ENCODE measurements around the gene RECK.

The RECK gene

GRCh38 chr9:36100532-36100931, 63.8 kb downstream of the RECK start:
- Histone ChIP-seq H3K36me3 (ENCODE audit: control insufficient read depth, insufficient read depth, low read length, severe bottlenecking) (peaks cover 7% of the 10 kb centered on the region), H3K9ac (ENCODE audit: low read length) (peak overlapping the region; percentile 40), H3K9me3 (ENCODE audit: control insufficient read depth, low read length) (no peaks in the 10 kb centered on the region), H3K27me3 (replicated peaks; ENCODE audit: control insufficient read depth, insufficient read depth, low read length) (no peaks in the 10 kb centered on the region), H3K4me1 (ENCODE audit: control insufficient read depth, insufficient read depth, low read length) (peaks cover 42% of the 10 kb centered on the region), H3K4me3 (ENCODE audit: low read length) (no peak overlapping the region)
- DNase-seq (ENCODE audit: low read depth) = peak; percentile 52

GRCh38 chr9:36101916-36102741, 65.4 kb downstream of the RECK start:
- H3K4me3 ChIP-seq (ENCODE audit: low read length) = no peak overlapping the region
- DNase-seq (ENCODE audit: low read depth) = peak; percentile 90
- no peaks in the 10 kb centered on the region for H3K9me3 ChIP-seq (ENCODE audit: control insufficient read depth, low read length)
- H3K27me3 ChIP-seq (replicated peaks; ENCODE audit: control insufficient read depth, insufficient read depth, low read length) = no peaks in the 10 kb centered on the region
- peak overlapping the region; percentile 57 for H3K9ac ChIP-seq (ENCODE audit: low read length)
- peaks cover 9% of the 10 kb centered on the region for H3K36me3 ChIP-seq (ENCODE audit: control insufficient read depth, insufficient read depth, low read length, severe bottlenecking)
- peaks cover 42% of the 10 kb centered on the region for H3K4me1 ChIP-seq (ENCODE audit: control insufficient read depth, insufficient read depth, low read length)

GRCh38 chr9:36102742-36103495, 66.2 kb downstream of the RECK start:
- H3K4me1 ChIP-seq (ENCODE audit: control insufficient read depth, insufficient read depth, low read length) = peaks cover 37% of the 10 kb centered on the region
- peak; percentile 69 for DNase-seq (ENCODE audit: low read depth)
- peak overlapping the region; percentile 30 for H3K9ac ChIP-seq (ENCODE audit: low read length)
- H3K9me3 ChIP-seq (ENCODE audit: control insufficient read depth, low read length) = no peaks in the 10 kb centered on the region
- no peak overlapping the region for H3K4me3 ChIP-seq (ENCODE audit: low read length)
- no peaks in the 10 kb centered on the region for H3K27me3 ChIP-seq (replicated peaks; ENCODE audit: control insufficient read depth, insufficient read depth, low read length)
- H3K36me3 ChIP-seq (ENCODE audit: control insufficient read depth, insufficient read depth, low read length, severe bottlenecking) = peaks cover 14% of the 10 kb centered on the region

GRCh38 chr9:36109071-36109470, 72.4 kb downstream of the RECK start:
- Histone ChIP-seq H3K36me3 (ENCODE audit: control insufficient read depth, insufficient read depth, low read length, severe bottlenecking) (peaks cover 67% of the 10 kb centered on the region), H3K27me3 (replicated peaks; ENCODE audit: control insufficient read depth, insufficient read depth, low read length) (no peaks in the 10 kb centered on the region), H3K9me3 (ENCODE audit: control insufficient read depth, low read length) (no peaks in the 10 kb centered on the region), H3K4me1 (ENCODE audit: control insufficient read depth, insufficient read depth, low read length) (peaks cover 13% of the 10 kb centered on the region), H3K9ac (ENCODE audit: low read length) (peak overlapping the region; percentile 39), H3K4me3 (ENCODE audit: low read length) (no peak overlapping the region)
- no peak for DNase-seq (ENCODE audit: low read depth)

DNA sequence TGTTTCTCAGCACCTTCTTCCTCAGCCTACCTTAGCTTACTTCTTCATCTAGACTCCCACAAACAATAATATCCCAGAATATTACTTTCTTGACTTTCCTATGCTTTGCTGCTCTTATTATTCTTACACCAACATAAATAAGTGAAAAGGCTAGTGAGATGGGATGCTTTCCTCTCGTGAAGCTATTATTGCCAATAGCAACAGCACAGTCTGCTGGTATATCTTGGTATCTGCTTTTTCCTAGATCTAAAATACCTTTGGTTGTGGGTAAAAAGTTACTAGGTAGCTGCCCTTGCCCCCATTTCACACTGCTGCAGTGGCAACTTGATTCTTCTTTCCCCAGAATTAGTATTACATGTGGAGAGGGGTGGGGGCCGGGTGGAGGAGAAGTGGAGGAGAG, 73.7 kb downstream of the RECK start:
- H3K4me1 ChIP-seq (ENCODE audit: control insufficient read depth, insufficient read depth, low read length) = peaks cover 10% of the 10 kb centered on the region
- no peak overlapping the region for H3K4me3 ChIP-seq (ENCODE audit: low read length)
- no peaks in the 10 kb centered on the region for H3K9me3 ChIP-seq (ENCODE audit: control insufficient read depth, low read length)
- no peak for DNase-seq (ENCODE audit: low read depth)
- no peak overlapping the region for H3K9ac ChIP-seq (ENCODE audit: low read length)
- no peaks in the 10 kb centered on the region for H3K27me3 ChIP-seq (replicated peaks; ENCODE audit: control insufficient read depth, insufficient read depth, low read length)
- H3K36me3 ChIP-seq (ENCODE audit: control insufficient read depth, insufficient read depth, low read length, severe bottlenecking) = peaks cover 65% of the 10 kb centered on the region

GRCh38 chr9:36112516-36112915, 75.8 kb downstream of the RECK start:
- Histone ChIP-seq H3K4me1 (ENCODE audit: control insufficient read depth, insufficient read depth, low read length) (peaks cover 10% of the 10 kb centered on the region), H3K9ac (ENCODE audit: low read length) (no peak overlapping the region), H3K27me3 (replicated peaks; ENCODE audit: control insufficient read depth, insufficient read depth, low read length) (no peaks in the 10 kb centered on the region), H3K36me3 (ENCODE audit: control insufficient read depth, insufficient read depth, low read length, severe bottlenecking) (peaks cover 70% of the 10 kb centered on the region), H3K9me3 (ENCODE audit: control insufficient read depth, low read length) (no peaks in the 10 kb centered on the region), H3K4me3 (ENCODE audit: low read length) (no peak overlapping the region)
- no peak for DNase-seq (ENCODE audit: low read depth)

DNA sequence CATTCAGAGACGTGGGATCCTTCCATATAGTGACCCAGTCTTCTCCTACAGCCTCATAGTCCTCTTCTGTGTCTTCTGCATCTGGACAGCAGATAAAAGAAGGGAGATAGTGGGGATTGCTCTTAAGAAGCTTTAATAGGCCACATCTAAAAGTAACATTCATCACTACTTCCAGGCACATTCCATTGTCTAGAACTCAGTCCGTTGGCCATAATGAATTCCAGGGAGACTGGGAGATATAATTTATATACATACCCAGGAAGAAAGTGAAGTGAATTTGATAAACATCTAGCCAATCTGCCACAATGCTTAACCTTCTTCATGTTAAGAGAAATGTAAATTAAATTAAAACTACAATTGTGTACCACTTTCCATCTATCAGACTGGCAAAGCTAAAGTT, 77.3 kb downstream of the RECK start:
- H3K27me3 ChIP-seq (replicated peaks; ENCODE audit: control insufficient read depth, insufficient read depth, low read length) = no peaks in the 10 kb centered on the region
- no peak overlapping the region for H3K4me3 ChIP-seq (ENCODE audit: low read length)
- no peaks in the 10 kb centered on the region for H3K9me3 ChIP-seq (ENCODE audit: control insufficient read depth, low read length)
- H3K36me3 ChIP-seq (ENCODE audit: control insufficient read depth, insufficient read depth, low read length, severe bottlenecking) = peaks cover 68% of the 10 kb centered on the region
- no peak for DNase-seq (ENCODE audit: low read depth)
- no peak overlapping the region for H3K9ac ChIP-seq (ENCODE audit: low read length)
- H3K4me1 ChIP-seq (ENCODE audit: control insufficient read depth, insufficient read depth, low read length) = peaks cover 3% of the 10 kb centered on the region

DNA sequence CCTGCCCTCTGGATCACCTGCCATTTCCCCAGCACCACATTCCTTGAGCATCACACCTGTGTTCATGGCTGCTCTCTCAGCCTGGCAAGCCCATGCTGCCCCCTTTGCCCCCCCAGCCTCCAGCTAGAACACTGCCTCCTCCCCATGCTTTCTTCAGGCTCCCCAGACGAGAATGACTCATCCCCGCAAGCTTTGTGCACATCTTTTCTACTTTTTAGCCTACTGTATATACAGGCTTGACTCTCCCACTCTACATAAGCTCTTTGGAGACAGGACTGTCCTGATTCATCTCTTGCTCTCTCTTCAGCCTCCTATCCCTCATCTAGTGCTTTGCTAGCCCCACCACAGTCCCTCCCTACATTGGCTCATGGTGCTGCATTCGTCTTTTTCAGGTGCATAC, 79.9 kb downstream of the RECK start:
- peaks cover 73% of the 10 kb centered on the region for H3K36me3 ChIP-seq (ENCODE audit: control insufficient read depth, insufficient read depth, low read length, severe bottlenecking)
- H3K9me3 ChIP-seq (ENCODE audit: control insufficient read depth, low read length) = no peaks in the 10 kb centered on the region
- no peaks in the 10 kb centered on the region for H3K27me3 ChIP-seq (replicated peaks; ENCODE audit: control insufficient read depth, insufficient read depth, low read length)
- no peak overlapping the region for H3K4me3 ChIP-seq (ENCODE audit: low read length)
- no peak for DNase-seq (ENCODE audit: low read depth)
- no peaks in the 10 kb centered on the region for H3K4me1 ChIP-seq (ENCODE audit: control insufficient read depth, insufficient read depth, low read length)
- H3K9ac ChIP-seq (ENCODE audit: low read length) = no peak overlapping the region

DNA sequence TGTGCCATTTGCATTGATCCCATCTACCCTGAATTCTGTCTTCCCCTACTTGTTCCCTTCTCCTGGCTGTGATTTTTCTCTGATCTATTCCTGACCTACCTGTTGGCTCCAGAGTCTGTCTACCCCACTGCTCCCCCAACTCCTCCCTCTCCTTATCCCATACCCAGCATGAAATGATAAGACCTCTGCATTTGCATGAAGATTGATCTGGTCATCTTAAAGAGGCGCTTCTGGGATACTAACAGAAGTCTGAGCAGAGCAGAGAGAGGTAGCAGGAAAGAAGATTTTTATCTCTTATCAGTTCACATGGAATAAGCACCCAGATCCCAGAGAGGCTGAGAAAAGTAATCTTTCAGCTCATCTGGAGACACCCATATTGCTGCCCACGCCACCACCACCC, 81.5 kb downstream of the RECK start:
- peaks cover 74% of the 10 kb centered on the region for H3K36me3 ChIP-seq (ENCODE audit: control insufficient read depth, insufficient read depth, low read length, severe bottlenecking)
- H3K27me3 ChIP-seq (replicated peaks; ENCODE audit: control insufficient read depth, insufficient read depth, low read length) = no peaks in the 10 kb centered on the region
- H3K4me1 ChIP-seq (ENCODE audit: control insufficient read depth, insufficient read depth, low read length) = no peaks in the 10 kb centered on the region
- H3K4me3 ChIP-seq (ENCODE audit: low read length) = no peak overlapping the region
- DNase-seq (ENCODE audit: low read depth) = no peak
- H3K9me3 ChIP-seq (ENCODE audit: control insufficient read depth, low read length) = no peaks in the 10 kb centered on the region
- no peak overlapping the region for H3K9ac ChIP-seq (ENCODE audit: low read length)

GRCh38 chr9:36118706-36119105, 82.0 kb downstream of the RECK start:
- DNase-seq (ENCODE audit: low read depth) = no peak
- no peaks in the 10 kb centered on the region for H3K9me3 ChIP-seq (ENCODE audit: control insufficient read depth, low read length)
- peaks cover 74% of the 10 kb centered on the region for H3K36me3 ChIP-seq (ENCODE audit: control insufficient read depth, insufficient read depth, low read length, severe bottlenecking)
- H3K27me3 ChIP-seq (replicated peaks; ENCODE audit: control insufficient read depth, insufficient read depth, low read length) = no peaks in the 10 kb centered on the region
- H3K9ac ChIP-seq (ENCODE audit: low read length) = no peak overlapping the region
- no peaks in the 10 kb centered on the region for H3K4me1 ChIP-seq (ENCODE audit: control insufficient read depth, insufficient read depth, low read length)
- H3K4me3 ChIP-seq (ENCODE audit: low read length) = no peak overlapping the region

DNA sequence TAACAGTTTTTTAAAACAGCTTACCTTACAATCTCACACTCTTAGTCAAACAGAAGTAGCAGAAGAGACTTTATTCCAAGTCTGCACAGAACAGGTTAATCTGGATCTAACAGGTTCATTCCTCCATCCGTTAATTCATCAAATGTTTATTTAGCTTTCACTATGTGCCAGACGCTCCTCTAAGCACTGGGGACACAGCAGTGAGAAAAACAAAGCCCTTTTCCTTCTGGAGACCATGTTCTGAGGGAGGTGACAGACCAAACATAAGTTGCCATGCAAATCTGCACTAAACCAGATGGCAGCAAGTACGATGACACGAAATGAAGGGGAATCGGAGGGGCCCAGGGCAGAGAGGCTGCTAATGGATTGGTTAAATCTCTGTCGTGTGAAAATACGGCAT, 82.8 kb downstream of the RECK start:
- no peak overlapping the region for H3K4me3 ChIP-seq (ENCODE audit: low read length)
- H3K36me3 ChIP-seq (ENCODE audit: control insufficient read depth, insufficient read depth, low read length, severe bottlenecking) = peaks cover 71% of the 10 kb centered on the region
- H3K4me1 ChIP-seq (ENCODE audit: control insufficient read depth, insufficient read depth, low read length) = no peaks in the 10 kb centered on the region

More for the DNA sequence above, 82.8 kb downstream of the RECK start:
- DNase-seq (ENCODE audit: low read depth) = no peak
- Histone ChIP-seq H3K9me3 (ENCODE audit: control insufficient read depth, low read length) (no peaks in the 10 kb centered on the region), H3K27me3 (replicated peaks; ENCODE audit: control insufficient read depth, insufficient read depth, low read length) (no peaks in the 10 kb centered on the region), H3K9ac (ENCODE audit: low read length) (no peak overlapping the region)
